ENCODE results near the gene RIOX2.

The RIOX2 gene

GRCh38 chr3:97988784-97989568, 16.7 kb upstream of the RIOX2 start:
- no peak for DNase-seq

GRCh38 chr3:97987306-97987705, 15.1 kb upstream of the RIOX2 start:
- no peak for DNase-seq

- DNase-seq, result peak in 1 of 2 experiments; percentile 22
Observed at GRCh38 chr3:97983933-97984491, 11.8 kb upstream of the RIOX2 start.

GRCh38 chr3:97981886-97982285, 9.7 kb upstream of the RIOX2 start:
- no peak for DNase-seq

GRCh38 chr3:97979610-97980009, 7.4 kb upstream of the RIOX2 start:
- peak; percentile 97 to 100 for DNase-seq

GRCh38 chr3:97975466-97975865, 3.2 kb upstream of the RIOX2 start:
- no peak for DNase-seq

- no peak for DNase-seq
Observed at GRCh38 chr3:97974996-97975395, 2.8 kb upstream of the RIOX2 start.

- no peak for DNase-seq
Observed at GRCh38 chr3:97972976-97973375, 745 bp upstream of the RIOX2 start.

- peak; percentile 98 to 99 for DNase-seq
Observed at GRCh38 chr3:97970956-97971620, 1.1 kb downstream of the RIOX2 start.

- DNase-seq, result peak in 1 of 2 experiments; percentile 37
Observed at GRCh38 chr3:97970156-97970555, 2.1 kb downstream of the RIOX2 start.

- peak in 1 of 2 experiments; percentile 42 for DNase-seq
Observed at GRCh38 chr3:97969541-97969940, 2.7 kb downstream of the RIOX2 start.

GRCh38 chr3:97968376-97968775, 3.9 kb downstream of the RIOX2 start:
- DNase-seq, result no peak

- no peak for DNase-seq
Observed at GRCh38 chr3:97967966-97968365, 4.3 kb downstream of the RIOX2 start.

- DNase-seq, result no peak
Observed at GRCh38 chr3:97960993-97961766, 11.1 kb downstream of the RIOX2 start.

GRCh38 chr3:97960551-97960950, 11.7 kb downstream of the RIOX2 start:
- no peak for DNase-seq

GRCh38 chr3:97959872-97960271, 12.4 kb downstream of the RIOX2 start:
- DNase-seq, result no peak

GRCh38 chr3:97958796-97959195, 13.4 kb downstream of the RIOX2 start:
- no peak for DNase-seq

- DNase-seq, result no peak
Observed at GRCh38 chr3:97958396-97958795, 13.8 kb downstream of the RIOX2 start.

- no peak for DNase-seq
Observed at GRCh38 chr3:97957617-97958311, 14.5 kb downstream of the RIOX2 start.

GRCh38 chr3:97956051-97956450, 16.2 kb downstream of the RIOX2 start:
- DNase-seq, result no peak

- DNase-seq, result no peak
Observed at GRCh38 chr3:97954228-97954827, 17.9 kb downstream of the RIOX2 start.

GRCh38 chr3:97952872-97953271, 19.4 kb downstream of the RIOX2 start:
- DNase-seq, result no peak

Measured in NCI-H524 (cell line).